ENCODE measurements around the gene ATG14. TPM values are rescaled to one million over a fixed set of nuclear protein-coding genes. Genes with fewer than 3 reads are reported as not detected.
"Not testable (repeated sequence)": the region's sequence is repeated elsewhere in the genome, so short reads cannot be mapped to it uniquely, and the experiment has no call there.

The ATG14 gene
- total RNA-seq (2014; rRNA removed; shearing (Covaris generic)), result 9.5 and 11.9 TPM in 2 replicates

- DNase-seq (ENCODE audit: low spot score), result peak; percentile 50
Measured at GRCh38 chr14:55411426-55412389, at the start of gene ATG14. TSS of gene ATG14 (minus strand) at chr14:55411830. CDS start at chr14:55411822, 8 bp downstream.

- DNase-seq (ENCODE audit: low spot score), result peak; percentile 33
Measured at GRCh38 chr14:55458800-55459515, 47.3 kb upstream of the ATG14 start.

GRCh38 chr14:55457496-55457895 is 45.9 kb upstream of the ATG14 start:
- DNase-seq (ENCODE audit: low spot score), result no peak

- DNase-seq (ENCODE audit: low spot score), result not testable (repeated sequence)
Measured at GRCh38 chr14:55456411-55456810, 44.8 kb upstream of the ATG14 start.

- DNase-seq (ENCODE audit: low spot score), result peak; percentile 75
Measured at GRCh38 chr14:55454264-55455002, 42.8 kb upstream of the ATG14 start.

GRCh38 chr14:55451950-55452349 is 40.3 kb upstream of the ATG14 start:
- DNase-seq (ENCODE audit: low spot score), result no peak

GRCh38 chr14:55451398-55451797 is 39.8 kb upstream of the ATG14 start:
- DNase-seq (ENCODE audit: low spot score), result no peak

GRCh38 chr14:55450987-55451386 is 39.4 kb upstream of the ATG14 start:
- DNase-seq (ENCODE audit: low spot score), result no peak

GRCh38 chr14:55450539-55450938 is 38.9 kb upstream of the ATG14 start:
- no peak for DNase-seq (ENCODE audit: low spot score)

- DNase-seq (ENCODE audit: low spot score), result no peak
Measured at GRCh38 chr14:55450124-55450523, 38.5 kb upstream of the ATG14 start.

- DNase-seq (ENCODE audit: low spot score), result no peak
Measured at GRCh38 chr14:55449116-55449515, 37.5 kb upstream of the ATG14 start.

GRCh38 chr14:55448141-55448614 is 36.5 kb upstream of the ATG14 start:
- peak; percentile 96 for DNase-seq (ENCODE audit: low spot score)

GRCh38 chr14:55446833-55447232 is 35.2 kb upstream of the ATG14 start:
- peak; percentile 63 for DNase-seq (ENCODE audit: low spot score)

- DNase-seq (ENCODE audit: low spot score), result peak; percentile 63
Measured at GRCh38 chr14:55446127-55446736, 34.6 kb upstream of the ATG14 start.

GRCh38 chr14:55441286-55441685 is 29.7 kb upstream of the ATG14 start:
- DNase-seq (ENCODE audit: low spot score), result no peak

- no peak for DNase-seq (ENCODE audit: low spot score)
Measured at GRCh38 chr14:55440385-55440784, 28.8 kb upstream of the ATG14 start, which contains the start of gene TBPL2. TSS of gene TBPL2 (minus strand) at chr14:55440616. CDS start at chr14:55440449, 167 bp downstream.

- DNase-seq (ENCODE audit: low spot score), result peak; percentile 37
Measured at GRCh38 chr14:55438066-55438683, 26.5 kb upstream of the ATG14 start.

- DNase-seq (ENCODE audit: low spot score), result no peak
Measured at GRCh38 chr14:55436931-55437330, 25.3 kb upstream of the ATG14 start.

GRCh38 chr14:55436519-55436918 is 24.9 kb upstream of the ATG14 start:
- no peak for DNase-seq (ENCODE audit: low spot score)

GRCh38 chr14:55434805-55435174 is 23.2 kb upstream of the ATG14 start:
- no peak for DNase-seq (ENCODE audit: low spot score)

Data from A172 (cell line).